WTC11 (cell line): ENCODE measurements around the gene SYT7.

Experiments
- CREB1 ChIP-seq: sonication (generic); formaldehyde crosslinking; IDR thresholded peaks from 2 replicates; pipeline ENCODE4 v1.8.0; 2023; ENCODE audit warnings: mild to moderate bottlenecking, missing genetic modification reagents
- ELF4 ChIP-seq: sonication (generic); formaldehyde crosslinking; IDR thresholded peaks from 2 replicates; pipeline ENCODE4 v1.8.1; 2022; ENCODE audit warnings: low read depth, mild to moderate bottlenecking, moderate library complexity, missing genetic modification reagents
- TCF7 ChIP-seq: sonication (generic); formaldehyde crosslinking; IDR thresholded peaks from 2 replicates; pipeline ENCODE4 v1.8.0; 2022; ENCODE audit warnings: mild to moderate bottlenecking, low read depth, missing genetic modification reagents, moderate library complexity
- ZNF219 ChIP-seq: sonication (generic); formaldehyde crosslinking; IDR thresholded peaks from 2 replicates; pipeline ENCODE4 v1.8.0; 2023; ENCODE audit warnings: missing genetic modification reagents, mild to moderate bottlenecking, borderline replicate concordance
- TF ChIP-seq, protein P1 (sequence below): fragments of 200-600 bp; IDR thresholded peaks from 2 replicates; pipeline ENCODE4 v1.8.0; 2022; ENCODE audit warnings: antibody characterized with exemption
- TF ChIP-seq, protein P2 (sequence below): sonication (generic); formaldehyde crosslinking; IDR thresholded peaks from 2 replicates; pipeline ENCODE4 v1.8.0; 2022; ENCODE audit warnings: mild to moderate bottlenecking, missing genetic modification reagents
- TF ChIP-seq, protein P3 (sequence below): sonication (generic); formaldehyde crosslinking; IDR thresholded peaks from 2 replicates; pipeline ENCODE4 v1.8.0; 2022; ENCODE audit warnings: mild to moderate bottlenecking, missing genetic modification reagents

DNA sequence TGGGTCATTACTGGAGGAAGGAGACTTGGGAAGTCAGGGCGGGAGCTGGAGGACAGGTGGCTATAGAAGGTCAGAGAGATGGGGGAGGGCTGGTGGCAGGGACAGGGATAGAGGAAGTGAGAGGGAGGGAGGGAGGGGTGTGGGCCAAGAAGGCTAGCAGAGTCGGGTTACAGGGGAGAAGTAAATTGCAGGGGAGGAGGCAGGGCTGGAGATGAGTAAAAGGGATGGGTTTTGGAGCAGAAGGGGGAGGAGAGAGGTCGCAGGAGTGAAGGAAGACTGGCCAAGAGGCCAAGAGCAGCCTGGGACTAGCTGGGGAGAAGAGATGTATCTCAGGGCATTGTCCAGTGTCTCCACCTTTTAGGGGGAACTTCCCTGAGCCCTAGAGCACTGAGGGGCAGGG is 39.3 kb downstream of the SYT7 start:
- TF ChIP-seq, protein P1, sequence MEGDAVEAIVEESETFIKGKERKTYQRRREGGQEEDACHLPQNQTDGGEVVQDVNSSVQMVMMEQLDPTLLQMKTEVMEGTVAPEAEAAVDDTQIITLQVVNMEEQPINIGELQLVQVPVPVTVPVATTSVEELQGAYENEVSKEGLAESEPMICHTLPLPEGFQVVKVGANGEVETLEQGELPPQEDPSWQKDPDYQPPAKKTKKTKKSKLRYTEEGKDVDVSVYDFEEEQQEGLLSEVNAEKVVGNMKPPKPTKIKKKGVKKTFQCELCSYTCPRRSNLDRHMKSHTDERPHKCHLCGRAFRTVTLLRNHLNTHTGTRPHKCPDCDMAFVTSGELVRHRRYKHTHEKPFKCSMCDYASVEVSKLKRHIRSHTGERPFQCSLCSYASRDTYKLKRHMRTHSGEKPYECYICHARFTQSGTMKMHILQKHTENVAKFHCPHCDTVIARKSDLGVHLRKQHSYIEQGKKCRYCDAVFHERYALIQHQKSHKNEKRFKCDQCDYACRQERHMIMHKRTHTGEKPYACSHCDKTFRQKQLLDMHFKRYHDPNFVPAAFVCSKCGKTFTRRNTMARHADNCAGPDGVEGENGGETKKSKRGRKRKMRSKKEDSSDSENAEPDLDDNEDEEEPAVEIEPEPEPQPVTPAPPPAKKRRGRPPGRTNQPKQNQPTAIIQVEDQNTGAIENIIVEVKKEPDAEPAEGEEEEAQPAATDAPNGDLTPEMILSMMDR = no peak
- TF ChIP-seq ELF4 (no peak), ZNF219 (CRISPR knock-in tag) (no peak), TCF7 (CRISPR knock-in tag) (no peak), CREB1 (CRISPR knock-in tag) (no peak)
- TF ChIP-seq, protein P2, sequence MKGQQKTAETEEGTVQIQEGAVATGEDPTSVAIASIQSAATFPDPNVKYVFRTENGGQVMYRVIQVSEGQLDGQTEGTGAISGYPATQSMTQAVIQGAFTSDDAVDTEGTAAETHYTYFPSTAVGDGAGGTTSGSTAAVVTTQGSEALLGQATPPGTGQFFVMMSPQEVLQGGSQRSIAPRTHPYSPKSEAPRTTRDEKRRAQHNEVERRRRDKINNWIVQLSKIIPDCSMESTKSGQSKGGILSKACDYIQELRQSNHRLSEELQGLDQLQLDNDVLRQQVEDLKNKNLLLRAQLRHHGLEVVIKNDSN (CRISPR knock-in tag) = no peak
- TF ChIP-seq, protein P3, sequence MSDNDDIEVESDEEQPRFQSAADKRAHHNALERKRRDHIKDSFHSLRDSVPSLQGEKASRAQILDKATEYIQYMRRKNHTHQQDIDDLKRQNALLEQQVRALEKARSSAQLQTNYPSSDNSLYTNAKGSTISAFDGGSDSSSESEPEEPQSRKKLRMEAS (CRISPR knock-in tag) = no peak
